A549 (cell line): ENCODE data around the gene ETNPPL. TPM values are rescaled to one million over a fixed set of nuclear protein-coding genes. Genes with fewer than 3 reads are reported as not detected.

Experiments used
- ATAC-seq, 2 experiments: fragments of 200-7000 bp in 1 of 2; fragments of >200 bp in 1 of 2; cut with Nextera tagmentation in 1 of 2; cut with Tn5 transposase in 1 of 2; 3 replicates each; pipeline versions ENCODE4 v1.8.0 to v1.9.1; 2018 to 2020; ENCODE audit warnings: mild to moderate bottlenecking in 1 of 2, moderate library complexity in 1 of 2
- CTCF ChIA-PET: fragments of 300-600 bp; sonication (Branson Sonifier 250); formaldehyde crosslinking; extraction: SDS; loops from one replicate; lab custom pipeline; 2021; ENCODE audit warnings: antibody characterized with exemption, inconsistent platforms; lab: Yijun Ruan, JAX
- POLR2A ChIA-PET: fragments of 350-600 bp; formaldehyde crosslinking; extraction: SDS; loops from one replicate; lab custom pipeline; 2021; ENCODE audit warnings: antibody characterized with exemption, inconsistent platforms; lab: Yijun Ruan, JAX
- DNase-seq, 2 experiments: peaks; one replicate each; pipeline versions ENCODE4 v3.0.0 to v3.0.0-alpha.2; 2011 to 2016; ENCODE audit warnings: low read depth in 1 of 2, low spot score in 1 of 2
- FAIRE-seq: peaks from 2 replicates; lab custom pipeline; 2011; peaks lifted over from hg19 to GRCh38; lab: Jason Lieb, UNC
- H3K27ac ChIP-seq, 2 experiments: fragments of >200 bp; sonication (Bioruptor Twin); formaldehyde crosslinking; 3 replicates each; pipeline ENCODE4 v1.5.1; 2016 to 2017
- H3K4me1 ChIP-seq: fragments of >200 bp; sonication (Bioruptor Twin); formaldehyde crosslinking; 3 replicates; pipeline ENCODE4 v1.6.1; 2016
- H3K4me2 ChIP-seq: fragments of >200 bp; sonication (Bioruptor Twin); formaldehyde crosslinking; 3 replicates; pipeline ENCODE4 v1.6.1; 2016
- H3K4me3 ChIP-seq: fragments of >200 bp; sonication (Bioruptor Twin); formaldehyde crosslinking; 3 replicates; pipeline ENCODE4 v1.5.1; 2016
- H3K9me3 ChIP-seq: fragments of >200 bp; sonication (Bioruptor Twin); formaldehyde crosslinking; 3 replicates; pipeline ENCODE4 v1.6.1; 2016
- ATOH8 ChIP-seq: fragments of 250-450 bp; sonication (Bioruptor Pico); IDR thresholded peaks from 2 replicates; pipeline ENCODE4 v1.5.0; 2020; ENCODE audit warnings: low read depth, mild to moderate bottlenecking, moderate library complexity
- BCL3 ChIP-seq: fragments of >200 bp; sonication (Bioruptor Twin); formaldehyde crosslinking; IDR thresholded peaks from 3 replicates; pipeline ENCODE4 v1.6.1; 2016
- CHD2 ChIP-seq: fragments of 150-350 bp; IDR thresholded peaks from 2 replicates; pipeline ENCODE4 v1.6.1; 2014; ENCODE audit warnings: low read length; ENCODE audit not compliant: partially characterized antibody
- CTCF ChIP-seq: fragments of >200 bp; sonication (Bioruptor Twin); formaldehyde crosslinking; IDR thresholded peaks from 3 replicates; pipeline ENCODE4 v1.5.1; 2016
- EHF ChIP-seq: fragments of 250-450 bp; sonication (Bioruptor Pico); IDR thresholded peaks from 2 replicates; pipeline ENCODE4 v1.5.0; 2020; ENCODE audit warnings: mild to moderate bottlenecking
- ELK1 ChIP-seq: fragments of 150-350 bp; IDR thresholded peaks from 2 replicates; pipeline ENCODE4 v1.6.1; 2014; ENCODE audit warnings: low read depth, mild to moderate bottlenecking, low read length
- HES2 ChIP-seq: fragments of >200 bp; sonication (Bioruptor Twin); formaldehyde crosslinking; IDR thresholded peaks from 2 replicates; pipeline ENCODE4 v1.6.1; 2016
- HMGXB4 ChIP-seq: fragments of 250-450 bp; sonication (Bioruptor Pico); IDR thresholded peaks from 2 replicates; pipeline ENCODE4 v1.5.0; 2021; ENCODE audit warnings: mild to moderate bottlenecking, moderate library complexity, borderline replicate concordance
- HOXB13 ChIP-seq: fragments of 250-450 bp; sonication (Bioruptor Pico); IDR thresholded peaks from 2 replicates; pipeline ENCODE4 v1.5.0; 2020; ENCODE audit warnings: low read depth, mild to moderate bottlenecking, moderate library complexity
- KDM1A ChIP-seq: fragments of 200-600 bp; sonication (generic); IDR thresholded peaks from 2 replicates; pipeline ENCODE4 v1.6.1; 2016; ENCODE audit warnings: low read depth, mild to moderate bottlenecking
- MAZ ChIP-seq: fragments of 150-350 bp; IDR thresholded peaks from 2 replicates; pipeline ENCODE4 v1.6.1; 2014; ENCODE audit warnings: antibody characterized with exemption, low read depth, low read length, borderline replicate concordance
- PBX3 ChIP-seq: IDR thresholded peaks from 2 replicates; pipeline ENCODE4 v1.6.1; 2012
- RARB ChIP-seq: fragments of 250-450 bp; sonication (Bioruptor Pico); IDR thresholded peaks from 2 replicates; pipeline ENCODE4 v1.8.0; 2021; ENCODE audit warnings: mild to moderate bottlenecking, moderate library complexity
- REST ChIP-seq: fragments of 200-600 bp; sonication (generic); IDR thresholded peaks from 2 replicates; pipeline ENCODE4 v1.6.1; 2016; ENCODE audit warnings: antibody characterized with exemption, mild to moderate bottlenecking, moderate library complexity
- RNF2 ChIP-seq: fragments of 200-600 bp; sonication (generic); IDR thresholded peaks from 2 replicates; pipeline ENCODE4 v1.6.1; 2016; ENCODE audit warnings: low read depth, mild to moderate bottlenecking, antibody characterized with exemption, moderate library complexity, borderline replicate concordance
- TP53 ChIP-seq: fragments of 250-450 bp; sonication (Bioruptor Pico); IDR thresholded peaks from 2 replicates; pipeline ENCODE4 v1.5.0; 2021; ENCODE audit warnings: mild to moderate bottlenecking, moderate library complexity
- USF2 ChIP-seq: fragments of 450-650 bp; IDR thresholded peaks from 2 replicates; pipeline ENCODE4 v1.6.1; 2014; ENCODE audit warnings: antibody characterized with exemption
- ZNF302 ChIP-seq: fragments of 250-450 bp; sonication (Bioruptor Pico); IDR thresholded peaks from 2 replicates; pipeline ENCODE4 v1.9.0; 2021; ENCODE audit warnings: inconsistent platforms, mild to moderate bottlenecking, moderate library complexity
- WGBS: methylation state at CpG from one replicate; pipeline ENCODE4 v1.1.6; 2017; ENCODE audit errors: missing lambda C conversion rate; 5-methylcytosine and 5-hydroxymethylcytosine counted together
- polyA plus RNA-seq, 4 experiments: library from polyadenylated mRNA; depleted of rRNA in 3 of 4; stranded (reverse); fragments of >200 nt; fragmentation: RNase III in 1 of 4; extraction: RNeasy Plus Mini Kit Qiagen cat#74134 plus additional on column Dnase treatment in 1 of 4; gene quantifications; 2 replicates in 3 of 4; 3 replicates in 1 of 4; pipeline ENCODE4 v1.2.3, GENCODE V29; 2011 to 2017

Gene ETNPPL
- polyA plus RNA-seq, 2 of the 4 experiments (the other 2 are of a cell fraction) = not detected

- ATAC-seq = no peak
- no peak overlapping the region for H3K4me3 ChIP-seq
- no peak for TF ChIP-seq HMGXB4 (CRISPR knock-in tag)
- TF ChIP-seq USF2 = no peak
- TF ChIP-seq PBX3 = no peak
- no peak for TF ChIP-seq ZNF302 (CRISPR knock-in tag)
- no peak for TF ChIP-seq EHF
- no peak for TF ChIP-seq HOXB13 (CRISPR knock-in tag)
- TF ChIP-seq RNF2 = no peak
- no peak for TF ChIP-seq RARB (CRISPR knock-in tag)
- TF ChIP-seq BCL3 = no peak
- TF ChIP-seq KDM1A = no peak
- no peak for TF ChIP-seq CTCF
- TF ChIP-seq ELK1 = no peak
- no peak for TF ChIP-seq REST
- TF ChIP-seq CHD2 = no peak
- TF ChIP-seq TP53 (CRISPR knock-in tag) = no peak
- no peak for TF ChIP-seq ATOH8
- no peak for TF ChIP-seq HES2
- no peak for TF ChIP-seq MAZ
- TF ChIP-seq, all 56 proteins: peak for 0
- WGBS = 23% methylated on average over 2 of the region's 2 CpGs
- Histone ChIP-seq H3K4me2 (no peak overlapping the region), H3K4me1 (no peaks in the 10 kb centered on the region), H3K9me3 (no peaks in the 10 kb centered on the region), H3K27ac (no peak overlapping the region)
- ChIA-PET CTCF (no interaction called here), POLR2A (no interaction called here)
- FAIRE-seq (no peak), DNase-seq (no peak)
Observed at GRCh38 chr4:108717386-108717785, 45.5 kb downstream of the ETNPPL start.
